B cell (primary cell): ENCODE measurements around the gene ADGRL2. TPM values are rescaled to one million over a fixed set of nuclear protein-coding genes. Genes with fewer than 3 reads are reported as not detected.

Source experiments
- ATAC-seq: fragments of 200-7000 bp; cut with Tn5 transposase; one replicate; pipeline ENCODE4 v1.10.0; 2021; ENCODE audit warnings: low read depth, mild to moderate bottlenecking, moderate number of reproducible peaks, moderate library complexity
- CTCF ChIA-PET: fragments of 350-600 bp; sonication (Branson Sonifier 250); formaldehyde crosslinking; loops from one replicate; lab custom pipeline; 2021; ENCODE audit warnings: antibody characterized with exemption, inconsistent platforms; lab: Charles Lee
- POLR2A ChIA-PET: fragments of 350-600 bp; sonication (Branson Sonifier 250); formaldehyde crosslinking; loops from one replicate; lab custom pipeline; 2021; ENCODE audit warnings: antibody characterized with exemption; lab: Charles Lee
- DNase-seq: peaks from one replicate; pipeline ENCODE4 v3.0.0; 2013
- H2AFZ ChIP-seq: 2 replicates; pipeline ENCODE4 v1.6.1; 2012; ENCODE audit warnings: mild to moderate bottlenecking, low read depth, low read length; ENCODE audit not compliant: insufficient read depth, poor library complexity, severe bottlenecking
- H3K27ac ChIP-seq, 2 donors: 1 replicate in 1 of 2; 2 replicates in 1 of 2; pipeline ENCODE4 v1.5.1; 2012 to 2013; ENCODE audit warnings: low read length in 2 of 2, mild to moderate bottlenecking in 2 of 2, moderate library complexity in 1 of 2
- H3K27me3 ChIP-seq, 4 experiments: fragments of 200-600 bp in 1 of 4; sonication (generic) in 1 of 4; replicated peaks in 1 of 4; 1 replicate in 2 of 4; 2 replicates in 2 of 4; pipeline versions ENCODE4 v1.6.1 to v1.7.0; 2013 to 2016; ENCODE audit warnings: low read length in 3 of 4, mild to moderate bottlenecking in 2 of 4, mixed read lengths in 1 of 4, moderate library complexity in 1 of 4; ENCODE audit not compliant: insufficient read depth in 4 of 4, control insufficient read depth in 3 of 4; ENCODE audit errors: control extremely low read depth in 1 of 4
- H3K36me3 ChIP-seq, 2 experiments: replicated peaks in 1 of 2; 1 replicate in 1 of 2; 2 replicates in 1 of 2; pipeline versions ENCODE4 v1.6.1 to v1.7.1; 2013; ENCODE audit warnings: low read length in 1 of 2; ENCODE audit not compliant: insufficient read depth in 2 of 2, control insufficient read depth in 1 of 2; ENCODE audit errors: control extremely low read depth in 1 of 2, extremely low read depth in 1 of 2
- H3K4me1 ChIP-seq, 2 donors: fragments of 200-600 bp in 1 of 2; sonication (generic) in 1 of 2; 1 replicate in 1 of 2; 2 replicates in 1 of 2; pipeline versions ENCODE4 v1.5.1 to v1.6.1; 2013 to 2017; ENCODE audit warnings: low read length in 2 of 2; ENCODE audit not compliant: control insufficient read depth in 2 of 2, insufficient read depth in 2 of 2
- H3K4me2 ChIP-seq: replicated peaks from 2 replicates; pipeline ENCODE3; 2012; ENCODE audit warnings: mild to moderate bottlenecking, low read depth, low read length; ENCODE audit not compliant: poor library complexity, severe bottlenecking
- H3K4me3 ChIP-seq, 5 experiments: fragments of 200-600 bp in 1 of 5; sonication (generic) in 1 of 5; 1 replicate in 3 of 5; 2 replicates in 2 of 5; pipeline versions ENCODE4 v1.5.1 to v1.7.0; 2011 to 2016; ENCODE audit warnings: low read length in 4 of 5, mild to moderate bottlenecking in 4 of 5, low read depth in 2 of 5, control low read depth in 1 of 5, moderate library complexity in 1 of 5; ENCODE audit not compliant: insufficient read depth in 1 of 5; ENCODE audit errors: control extremely low read depth in 1 of 5, extremely low read depth in 1 of 5
- H3K79me2 ChIP-seq: fragments of 200-600 bp; sonication (generic); one replicate; pipeline ENCODE4 v1.6.0; 2016; ENCODE audit warnings: low read length; ENCODE audit not compliant: control insufficient read depth, insufficient read depth
- H3K9ac ChIP-seq: fragments of 200-600 bp; sonication (generic); 2 replicates; pipeline ENCODE4 v1.6.1; 2017; ENCODE audit warnings: mild to moderate bottlenecking, low read length, moderate library complexity
- H3K9me3 ChIP-seq, 3 donors: one replicate each; pipeline versions ENCODE4 v1.6.1 to v1.7.1; 2013; ENCODE audit warnings: low read length in 2 of 3; ENCODE audit not compliant: control insufficient read depth in 2 of 3, insufficient read depth in 1 of 3; ENCODE audit errors: control extremely low read depth in 1 of 3
- H4K20me1 ChIP-seq: 2 replicates; pipeline ENCODE4 v1.6.0; 2012; ENCODE audit warnings: mild to moderate bottlenecking, low read length; ENCODE audit not compliant: insufficient read depth, control insufficient read depth, poor library complexity, severe bottlenecking
- H3K27ac Mint-ChIP-seq: one replicate; pipeline ENCODE4 v1.8.0; 2021; ENCODE audit warnings: mixed read lengths
- H3K27me3 Mint-ChIP-seq: one replicate; pipeline ENCODE4 v1.8.0; 2021; ENCODE audit warnings: mixed read lengths
- H3K4me1 Mint-ChIP-seq: one replicate; pipeline ENCODE4 v1.8.0; 2021; ENCODE audit warnings: mixed read lengths
- H3K4me3 Mint-ChIP-seq: one replicate; pipeline ENCODE4 v1.8.0; 2021; ENCODE audit warnings: mixed read lengths
- H3K9me3 Mint-ChIP-seq: one replicate; pipeline ENCODE4 v1.8.0; 2022; ENCODE audit warnings: mixed read lengths; ENCODE audit not compliant: insufficient read depth
- EZH2 ChIP-seq: IDR thresholded peaks from 2 replicates; pipeline ENCODE4 v1.6.1; 2012; ENCODE audit warnings: borderline replicate concordance, low read depth, mild to moderate bottlenecking, moderate library complexity, low read length; ENCODE audit not compliant: insufficient read depth, poor library complexity, severe bottlenecking
- WGBS: methylation state at CpG from one replicate; pipeline ENCODE4 v1.1.5; 2013; ENCODE audit warnings: missing lambda C conversion rate; ENCODE audit not compliant: insufficient coverage; 5-methylcytosine and 5-hydroxymethylcytosine counted together
- intact Hi-C: fragments of 100-400 bp; cut with micrococcal nuclease; formaldehyde crosslinking; loops from one replicate; pipeline ENCODE4 v1.10.0; 2022
- polyA plus RNA-seq: library from polyadenylated mRNA; depleted of rRNA; stranded (reverse); fragments of >200 nt; gene quantifications from 2 replicates; pipeline ENCODE4 v1.2.3, GENCODE V29; 2012
- total RNA-seq, 2 donors: library from RNA; stranded (reverse); fragments of 120-200 nt in 1 of 2; gene quantifications; 1 replicate in 1 of 2; 2 replicates in 1 of 2; pipeline versions ENCODE4 v1.2.3 to v1.2.4, GENCODE V29; 2013 to 2022
- TF ChIP-seq, protein P1 (sequence below): fragments of 200-600 bp; IDR thresholded peaks from one replicate; pipeline ENCODE4 v1.8.0; 2022; ENCODE audit warnings: antibody characterized with exemption, mild to moderate bottlenecking

The ADGRL2 gene
- total and polyA plus RNA-seq, 2 donors (not counting 1 experiment from before 2014, with no cell fraction given) = not detected

DNA sequence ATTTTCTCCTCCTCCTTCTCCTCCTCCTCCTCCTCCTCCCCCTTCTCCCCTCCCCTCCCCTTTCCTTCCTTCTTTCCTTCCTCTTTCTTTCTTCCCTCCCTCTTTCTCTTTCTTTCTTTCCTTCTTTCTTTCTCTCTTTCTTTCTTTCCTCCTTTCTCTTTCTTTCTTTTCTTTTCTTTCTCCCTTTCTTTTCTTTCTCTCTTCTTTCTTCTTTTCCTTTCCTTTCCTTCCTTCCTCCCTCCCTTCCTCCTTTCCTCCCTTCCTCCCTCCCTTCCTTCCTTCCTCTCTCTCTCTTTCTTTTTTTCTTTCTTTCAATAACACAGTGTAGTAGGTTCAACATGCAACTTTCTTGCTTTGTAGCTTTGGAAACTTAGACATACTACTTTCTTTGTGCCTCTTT lies 46.3 kb upstream of the ADGRL2 start:
- CTCF ChIA-PET = no interaction called here
- H4K20me1 ChIP-seq = no peaks in the 10 kb centered on the region
- H3K4me1 ChIP-seq = no peaks in the 10 kb centered on the region
- no peak for TF ChIP-seq EZH2
- TF ChIP-seq, protein P1, sequence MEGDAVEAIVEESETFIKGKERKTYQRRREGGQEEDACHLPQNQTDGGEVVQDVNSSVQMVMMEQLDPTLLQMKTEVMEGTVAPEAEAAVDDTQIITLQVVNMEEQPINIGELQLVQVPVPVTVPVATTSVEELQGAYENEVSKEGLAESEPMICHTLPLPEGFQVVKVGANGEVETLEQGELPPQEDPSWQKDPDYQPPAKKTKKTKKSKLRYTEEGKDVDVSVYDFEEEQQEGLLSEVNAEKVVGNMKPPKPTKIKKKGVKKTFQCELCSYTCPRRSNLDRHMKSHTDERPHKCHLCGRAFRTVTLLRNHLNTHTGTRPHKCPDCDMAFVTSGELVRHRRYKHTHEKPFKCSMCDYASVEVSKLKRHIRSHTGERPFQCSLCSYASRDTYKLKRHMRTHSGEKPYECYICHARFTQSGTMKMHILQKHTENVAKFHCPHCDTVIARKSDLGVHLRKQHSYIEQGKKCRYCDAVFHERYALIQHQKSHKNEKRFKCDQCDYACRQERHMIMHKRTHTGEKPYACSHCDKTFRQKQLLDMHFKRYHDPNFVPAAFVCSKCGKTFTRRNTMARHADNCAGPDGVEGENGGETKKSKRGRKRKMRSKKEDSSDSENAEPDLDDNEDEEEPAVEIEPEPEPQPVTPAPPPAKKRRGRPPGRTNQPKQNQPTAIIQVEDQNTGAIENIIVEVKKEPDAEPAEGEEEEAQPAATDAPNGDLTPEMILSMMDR = no peak
- no peaks in the 10 kb centered on the region for H3K79me2 ChIP-seq
- no peaks in the 10 kb centered on the region for H3K9me3 ChIP-seq
- no peak for DNase-seq
- no peak overlapping the region for H3K4me2 ChIP-seq
- H3K9ac ChIP-seq = no peak overlapping the region
- H2AFZ ChIP-seq = no peak overlapping the region
- no peak overlapping the region for H3K27ac ChIP-seq
- no peaks in the 10 kb centered on the region for H3K27me3 ChIP-seq
- Mint-ChIP-seq H3K27ac (no peak overlapping the region), H3K9me3 (no peaks in the 10 kb centered on the region), H3K4me1 (no peaks in the 10 kb centered on the region), H3K27me3 (no peaks in the 10 kb centered on the region), H3K4me3 (no peak overlapping the region)
- intact Hi-C loops = no loop called here
- POLR2A ChIA-PET = no interaction called here
- no peaks in the 10 kb centered on the region for H3K36me3 ChIP-seq
- no peak overlapping the region for H3K4me3 ChIP-seq
- ATAC-seq = no peak

DNA sequence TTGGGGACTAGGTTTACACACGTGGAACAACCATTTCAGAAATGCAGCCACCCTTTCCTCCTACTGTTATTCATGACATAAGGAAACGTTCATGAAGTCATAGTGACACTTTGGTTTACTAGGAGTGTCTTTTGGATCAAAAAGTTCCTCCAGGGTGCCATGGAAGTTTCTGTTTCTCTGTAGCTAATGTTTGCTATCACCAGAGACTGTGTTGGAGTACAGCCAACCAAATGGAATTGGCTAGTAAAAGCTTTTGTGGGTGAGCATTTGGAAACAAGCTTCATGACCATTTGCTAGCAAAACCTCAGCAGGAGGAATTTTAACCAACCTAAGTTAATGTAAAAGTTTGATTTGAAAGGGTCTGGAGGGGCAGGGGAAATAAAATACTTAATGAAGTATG lies 43.9 kb upstream of the ADGRL2 start:
- no peak for DNase-seq
- intact Hi-C loops = no loop called here
- Mint-ChIP-seq H3K27ac (no peak overlapping the region), H3K4me1 (no peaks in the 10 kb centered on the region), H3K4me3 (no peak overlapping the region), H3K27me3 (no peaks in the 10 kb centered on the region), H3K9me3 (no peaks in the 10 kb centered on the region)
- no peaks in the 10 kb centered on the region for H3K4me1 ChIP-seq
- no peak for ATAC-seq
- CTCF ChIA-PET = no interaction called here
- no peaks in the 10 kb centered on the region for H3K79me2 ChIP-seq
- WGBS = no CpG with 5 or more reads among the region's 2 CpGs
- no peak overlapping the region for H3K9ac ChIP-seq
- no peaks in the 10 kb centered on the region for H4K20me1 ChIP-seq
- POLR2A ChIA-PET = no interaction called here
- H3K27me3 ChIP-seq = no peaks in the 10 kb centered on the region
- H3K9me3 ChIP-seq = no peaks in the 10 kb centered on the region
- H3K4me3 ChIP-seq = no peak overlapping the region
- no peak overlapping the region for H3K4me2 ChIP-seq
- H2AFZ ChIP-seq = no peak overlapping the region
- TF ChIP-seq, protein P1 = no peak
- no peak for TF ChIP-seq EZH2
- H3K27ac ChIP-seq = no peak overlapping the region
- H3K36me3 ChIP-seq = no peaks in the 10 kb centered on the region
